HG03571 (cell line): Measurements from ENCODE around the gene EGFR.

Experiments
- ATAC-seq: cut with Tn5 transposase; IDR thresholded peaks from one replicate; pipeline ENCODE4 v1.9.1; 2021; ENCODE audit not compliant: unreplicated experiment

The EGFR gene

GRCh38 chr7:55121249-55121648 lies 102.4 kb downstream of the EGFR start:
- ATAC-seq = no peak

- no peak for ATAC-seq
Observed at GRCh38 chr7:55122263-55122662, 103.4 kb downstream of the EGFR start.

- no peak for ATAC-seq
Observed at GRCh38 chr7:55124989-55125875, 106.4 kb downstream of the EGFR start.

GRCh38 chr7:55127135-55127551 lies 108.3 kb downstream of the EGFR start:
- no peak for ATAC-seq

GRCh38 chr7:55127622-55128081 lies 108.8 kb downstream of the EGFR start:
- ATAC-seq = no peak

- no peak for ATAC-seq
Observed at GRCh38 chr7:55128693-55129394, 110.0 kb downstream of the EGFR start.

GRCh38 chr7:55129541-55130394 lies 111.0 kb downstream of the EGFR start:
- ATAC-seq = no peak

GRCh38 chr7:55130395-55131141 lies 111.8 kb downstream of the EGFR start:
- no peak for ATAC-seq

GRCh38 chr7:55131142-55131929 lies 112.5 kb downstream of the EGFR start:
- ATAC-seq = no peak

GRCh38 chr7:55132550-55132889 lies 113.7 kb downstream of the EGFR start:
- ATAC-seq = no peak

GRCh38 chr7:55132890-55133551 lies 114.2 kb downstream of the EGFR start:
- no peak for ATAC-seq

- ATAC-seq = no peak
Observed at GRCh38 chr7:55133630-55134358, 115.0 kb downstream of the EGFR start.

GRCh38 chr7:55134359-55134725 lies 115.5 kb downstream of the EGFR start:
- ATAC-seq = no peak

- ATAC-seq = no peak
Observed at GRCh38 chr7:55134786-55135185, 116.0 kb downstream of the EGFR start.

- no peak for ATAC-seq
Observed at GRCh38 chr7:55135462-55135861, 116.6 kb downstream of the EGFR start.

- ATAC-seq = no peak
Observed at GRCh38 chr7:55138663-55139062, 119.8 kb downstream of the EGFR start.

GRCh38 chr7:55140221-55140940 lies 121.6 kb downstream of the EGFR start:
- ATAC-seq = peak; percentile 96

GRCh38 chr7:55140941-55141278 lies 122.1 kb downstream of the EGFR start:
- ATAC-seq = peak; percentile 40
